ENCODE measurements around the gene CHD2. TPM values are rescaled to one million over a fixed set of nuclear protein-coding genes. Genes with fewer than 3 reads are reported as not detected.

The CHD2 gene
- polyA plus RNA-seq, 2 of the 4 experiments (the other 2 are of a cell fraction), result 29.5 to 68.2 TPM

DNA sequence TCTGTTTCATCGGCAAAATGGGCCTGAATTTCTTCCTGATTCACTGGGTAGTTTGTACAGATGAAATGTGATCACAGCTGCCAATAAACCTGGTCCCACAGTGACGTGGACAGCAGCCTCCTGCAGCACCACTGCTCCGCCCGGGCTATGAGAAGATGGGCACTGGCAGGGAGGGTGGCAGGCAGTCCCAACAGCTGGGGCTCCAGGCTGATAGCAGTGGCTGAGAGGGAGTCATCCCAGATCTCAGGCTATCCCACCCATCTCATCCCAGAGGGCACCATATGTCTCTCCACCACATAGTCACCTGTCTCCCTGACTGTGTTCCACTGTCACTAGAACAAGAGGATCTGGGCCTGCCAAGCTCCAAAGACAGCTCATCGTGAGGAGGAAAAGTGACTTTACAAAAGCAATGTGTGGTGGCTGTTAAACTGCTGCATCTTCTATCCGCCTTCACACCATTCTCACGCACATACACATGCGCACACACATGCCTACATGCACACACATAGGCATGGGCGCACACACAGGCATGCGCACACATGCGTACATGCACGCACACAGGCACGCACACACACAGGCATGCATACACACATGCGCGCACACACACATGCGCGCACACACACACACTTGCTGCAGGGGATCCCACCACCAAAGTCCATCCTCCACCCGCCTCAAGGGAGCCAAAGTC, 142.7 kb downstream of the CHD2 start:
- POLR2A ChIA-PET, result no interaction called here
- no peak overlapping the region for H3K27ac ChIP-seq
- ATAC-seq (no peak), FAIRE-seq (no peak), DNase-seq (ENCODE audit: low read depth in 1 of 2, low spot score in 1 of 2) (no peak)
- CTCF ChIA-PET, result interaction anchor here (0.8 to 11.1 kb wide), 2 partner anchors 10 to 48 kb away, joined by 3 to 114 read pairs; no protein-coding TSS in a partner anchor
- no peak overlapping the region for H3K4me3 ChIP-seq
- no peaks in the 10 kb centered on the region for H3K4me1 ChIP-seq
- 76% methylated on average over 18 of the region's 18 CpGs for whole genome bisulfite sequencing (ENCODE audit: missing lambda C conversion rate)
- TF ChIP-seq HOXA7 (CRISPR knock-in tag; IDR thresholded peaks at IDR 0.05), result no peak
- no peak for TF ChIP-seq ZFP36 (IDR thresholded peaks at IDR 0.05; ENCODE audit: borderline replicate concordance, partially characterized antibody)
- TF ChIP-seq BCL3 (IDR thresholded peaks at IDR 0.05), result no peak
- no peak for TF ChIP-seq RAD21 (conservative IDR thresholded peaks at IDR 0.05 in 1 of 2, IDR thresholded peaks at IDR 0.05 in 1 of 2)
- no peak for TF ChIP-seq HMGXB4 (CRISPR knock-in tag; IDR thresholded peaks at IDR 0.05; ENCODE audit: borderline replicate concordance)
- TF ChIP-seq KDM5A (IDR thresholded peaks at IDR 0.05), result no peak
- TF ChIP-seq, protein P1, sequence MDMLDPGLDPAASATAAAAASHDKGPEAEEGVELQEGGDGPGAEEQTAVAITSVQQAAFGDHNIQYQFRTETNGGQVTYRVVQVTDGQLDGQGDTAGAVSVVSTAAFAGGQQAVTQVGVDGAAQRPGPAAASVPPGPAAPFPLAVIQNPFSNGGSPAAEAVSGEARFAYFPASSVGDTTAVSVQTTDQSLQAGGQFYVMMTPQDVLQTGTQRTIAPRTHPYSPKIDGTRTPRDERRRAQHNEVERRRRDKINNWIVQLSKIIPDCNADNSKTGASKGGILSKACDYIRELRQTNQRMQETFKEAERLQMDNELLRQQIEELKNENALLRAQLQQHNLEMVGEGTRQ (IDR thresholded peaks at IDR 0.05), result no peak
- no peak for TF ChIP-seq HOXB13 (CRISPR knock-in tag; IDR thresholded peaks at IDR 0.05; ENCODE audit: low read depth)
- TF ChIP-seq MYC (IDR thresholded peaks at IDR 0.05; ENCODE audit: borderline replicate concordance, low read length), result no peak
- H3K9me3 ChIP-seq, result peaks cover 9% of the 10 kb centered on the region; the same call in 1 of the 3 replicates
- no peak overlapping the region for H3K4me2 ChIP-seq

DNA sequence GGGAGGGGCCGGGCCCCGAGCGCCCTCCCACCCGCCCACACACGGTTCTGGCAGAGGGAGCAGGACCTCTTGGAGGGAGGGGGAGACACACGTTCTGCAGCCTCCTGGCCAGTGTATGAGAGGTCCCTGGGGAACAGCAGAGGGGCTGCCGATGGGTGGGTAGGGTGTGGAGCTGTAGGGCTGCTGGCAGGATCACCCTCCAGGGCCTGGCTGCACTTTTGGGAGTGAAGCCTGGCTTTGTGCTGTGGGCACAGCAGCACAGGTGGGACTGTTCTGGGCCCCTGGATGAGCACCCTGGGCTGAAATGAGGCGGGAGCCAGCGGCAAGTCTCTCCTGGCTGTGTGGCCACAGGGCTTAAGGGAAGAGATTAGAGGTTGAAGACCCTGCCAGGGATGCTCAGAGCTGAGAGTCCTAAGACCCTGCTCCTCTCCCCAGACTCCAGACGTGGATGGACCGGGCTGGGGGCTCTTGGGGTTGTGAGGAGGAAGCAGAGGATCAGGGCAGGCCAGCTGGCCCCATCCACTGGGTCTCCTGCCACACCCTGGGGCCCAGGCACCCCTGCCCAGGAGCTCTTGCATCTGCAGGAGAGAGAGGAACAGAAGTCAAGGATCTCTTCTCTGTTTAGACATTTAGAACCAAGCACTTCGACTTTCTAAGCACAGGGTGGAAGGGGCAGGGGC, 143.6 kb downstream of the CHD2 start:
- no peak for DNase-seq (ENCODE audit: low read depth in 1 of 2, low spot score in 1 of 2)
- POLR2A ChIA-PET, result no interaction called here
- Histone ChIP-seq H3K4me2 (no peak overlapping the region), H3K4me3 (no peak overlapping the region), H3K27ac (no peak overlapping the region), H3K4me1 (no peaks in the 10 kb centered on the region), H3K9me3 (peaks cover 9% of the 10 kb centered on the region; the same call in 1 of the 3 replicates)
- peak in 1 of 2 experiments; percentile 4; a peak in 2 of 6 replicates for ATAC-seq
- TF ChIP-seq CBX2 (IDR thresholded peaks at IDR 0.05; ENCODE audit: borderline replicate concordance, low read depth) (no peak), POLR2AphosphoS2 (conservative IDR thresholded peaks at IDR 0.05; ENCODE audit: low read length) (no peak), CBX8 (IDR thresholded peaks at IDR 0.05) (no peak), RARB (CRISPR knock-in tag; IDR thresholded peaks at IDR 0.05) (no peak), GATA3 (IDR thresholded peaks at IDR 0.05; ENCODE audit: borderline replicate concordance) (no peak), MAFK (IDR thresholded peaks at IDR 0.05; ENCODE audit: partially characterized antibody) (no peak), FOSB (CRISPR knock-in tag; IDR thresholded peaks at IDR 0.05) (no peak), RAD21 (conservative IDR thresholded peaks at IDR 0.05 in 1 of 2, IDR thresholded peaks at IDR 0.05 in 1 of 2) (no peak), HOXB5 (CRISPR knock-in tag; IDR thresholded peaks at IDR 0.05) (no peak), ELK1 (IDR thresholded peaks at IDR 0.05; ENCODE audit: low read depth, low read length) (no peak), RFX5 (IDR thresholded peaks at IDR 0.05) (no peak), CEBPB (IDR thresholded peaks at IDR 0.05) (no peak), HEYL (CRISPR knock-in tag; IDR thresholded peaks at IDR 0.05) (no peak), EHMT2 (IDR thresholded peaks at IDR 0.05; ENCODE audit: low read depth) (no peak), CHD4 (IDR thresholded peaks at IDR 0.05; ENCODE audit: borderline replicate concordance) (no peak), TP53 (CRISPR knock-in tag; IDR thresholded peaks at IDR 0.05) (no peak), MYC (IDR thresholded peaks at IDR 0.05; ENCODE audit: borderline replicate concordance, low read length) (no peak), HMGXB4 (CRISPR knock-in tag; IDR thresholded peaks at IDR 0.05; ENCODE audit: borderline replicate concordance) (no peak)
- TF ChIP-seq, protein P2, sequence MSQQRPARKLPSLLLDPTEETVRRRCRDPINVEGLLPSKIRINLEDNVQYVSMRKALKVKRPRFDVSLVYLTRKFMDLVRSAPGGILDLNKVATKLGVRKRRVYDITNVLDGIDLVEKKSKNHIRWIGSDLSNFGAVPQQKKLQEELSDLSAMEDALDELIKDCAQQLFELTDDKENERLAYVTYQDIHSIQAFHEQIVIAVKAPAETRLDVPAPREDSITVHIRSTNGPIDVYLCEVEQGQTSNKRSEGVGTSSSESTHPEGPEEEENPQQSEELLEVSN (IDR thresholded peaks at IDR 0.05; ENCODE audit: borderline replicate concordance, low read depth), result no peak
- TF ChIP-seq, protein P3, sequence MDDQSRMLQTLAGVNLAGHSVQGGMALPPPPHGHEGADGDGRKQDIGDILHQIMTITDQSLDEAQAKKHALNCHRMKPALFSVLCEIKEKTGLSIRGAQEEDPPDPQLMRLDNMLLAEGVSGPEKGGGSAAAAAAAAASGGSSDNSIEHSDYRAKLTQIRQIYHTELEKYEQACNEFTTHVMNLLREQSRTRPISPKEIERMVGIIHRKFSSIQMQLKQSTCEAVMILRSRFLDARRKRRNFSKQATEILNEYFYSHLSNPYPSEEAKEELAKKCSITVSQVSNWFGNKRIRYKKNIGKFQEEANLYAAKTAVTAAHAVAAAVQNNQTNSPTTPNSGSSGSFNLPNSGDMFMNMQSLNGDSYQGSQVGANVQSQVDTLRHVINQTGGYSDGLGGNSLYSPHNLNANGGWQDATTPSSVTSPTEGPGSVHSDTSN (IDR thresholded peaks at IDR 0.05), result no peak
- no peak for FAIRE-seq
- CTCF ChIA-PET, result interaction anchor here (1.6 to 11.1 kb wide), 2 partner anchors 11 to 44 kb away, joined by 5 to 114 read pairs; no protein-coding TSS in a partner anchor
- 17% methylated on average over 11 of the region's 12 CpGs for whole genome bisulfite sequencing (ENCODE audit: missing lambda C conversion rate)

Data from A549 (cell line).